SK-N-SH treated with all-trans-retinoic acid at 6 μM for 48 hours (cell line): ENCODE results near the gene NOS3.

Experiments
- ZC3H10 ChIP-seq: fragments of 250-450 bp; sonication (Bioruptor Pico); IDR thresholded peaks from 2 replicates; pipeline ENCODE4 v1.5.1; 2021; ENCODE audit warnings: mild to moderate bottlenecking, moderate library complexity
- TF ChIP-seq, protein P1 (sequence below): fragments of 250-450 bp; sonication (Bioruptor Pico); IDR thresholded peaks from 2 replicates; pipeline ENCODE4 v1.5.0; 2020; ENCODE audit warnings: mild to moderate bottlenecking, moderate library complexity

- no peak for TF ChIP-seq ZC3H10 (CRISPR knock-in tag)
- TF ChIP-seq, protein P1, sequence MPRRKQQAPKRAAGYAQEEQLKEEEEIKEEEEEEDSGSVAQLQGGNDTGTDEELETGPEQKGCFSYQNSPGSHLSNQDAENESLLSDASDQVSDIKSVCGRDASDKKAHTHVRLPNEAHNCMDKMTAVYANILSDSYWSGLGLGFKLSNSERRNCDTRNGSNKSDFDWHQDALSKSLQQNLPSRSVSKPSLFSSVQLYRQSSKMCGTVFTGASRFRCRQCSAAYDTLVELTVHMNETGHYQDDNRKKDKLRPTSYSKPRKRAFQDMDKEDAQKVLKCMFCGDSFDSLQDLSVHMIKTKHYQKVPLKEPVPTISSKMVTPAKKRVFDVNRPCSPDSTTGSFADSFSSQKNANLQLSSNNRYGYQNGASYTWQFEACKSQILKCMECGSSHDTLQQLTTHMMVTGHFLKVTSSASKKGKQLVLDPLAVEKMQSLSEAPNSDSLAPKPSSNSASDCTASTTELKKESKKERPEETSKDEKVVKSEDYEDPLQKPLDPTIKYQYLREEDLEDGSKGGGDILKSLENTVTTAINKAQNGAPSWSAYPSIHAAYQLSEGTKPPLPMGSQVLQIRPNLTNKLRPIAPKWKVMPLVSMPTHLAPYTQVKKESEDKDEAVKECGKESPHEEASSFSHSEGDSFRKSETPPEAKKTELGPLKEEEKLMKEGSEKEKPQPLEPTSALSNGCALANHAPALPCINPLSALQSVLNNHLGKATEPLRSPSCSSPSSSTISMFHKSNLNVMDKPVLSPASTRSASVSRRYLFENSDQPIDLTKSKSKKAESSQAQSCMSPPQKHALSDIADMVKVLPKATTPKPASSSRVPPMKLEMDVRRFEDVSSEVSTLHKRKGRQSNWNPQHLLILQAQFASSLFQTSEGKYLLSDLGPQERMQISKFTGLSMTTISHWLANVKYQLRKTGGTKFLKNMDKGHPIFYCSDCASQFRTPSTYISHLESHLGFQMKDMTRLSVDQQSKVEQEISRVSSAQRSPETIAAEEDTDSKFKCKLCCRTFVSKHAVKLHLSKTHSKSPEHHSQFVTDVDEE, result no peak
Observed at GRCh38 chr7:151011097-151011409, 20.2 kb downstream of the NOS3 start.
